PC-9 (cell line): ENCODE results near the gene KCNK2. TPM values are rescaled to one million over a fixed set of nuclear protein-coding genes. Genes with fewer than 3 reads are reported as not detected.

Experiments
- BruUV-seq: library from RNA; stranded (reverse); fragments of 400-500 nt; replicated peaks from 2 replicates; lab custom pipeline; 2021; lab: Mats Ljungman, UMichigan
- CTCF ChIA-PET: fragments of 300-600 bp; sonication (Branson Sonifier 250); formaldehyde crosslinking; loops from one replicate; lab custom pipeline; 2022; ENCODE audit warnings: antibody characterized with exemption; lab: Charles Lee
- POLR2A ChIA-PET: fragments of 300-600 bp; sonication (Branson Sonifier 250); formaldehyde crosslinking; loops from one replicate; lab custom pipeline; 2022; ENCODE audit warnings: antibody characterized with exemption; ENCODE audit not compliant: unreplicated experiment; lab: Charles Lee
- DNase-seq, 2 experiments: peaks; one replicate each; pipeline versions ENCODE4 v3.0.0 to v3.0.0-alpha.2; 2015 to 2022; ENCODE audit warnings: mixed read lengths in 1 of 2
- H2AFZ ChIP-seq: fragments of 200-600 bp; sonication (generic); 2 replicates; pipeline ENCODE4 v1.8.1; 2017; ENCODE audit warnings: antibody characterized with exemption
- H3F3A ChIP-seq: fragments of 200-600 bp; sonication (generic); 2 replicates; pipeline ENCODE4 v1.8.1; 2017; ENCODE audit warnings: antibody characterized with exemption, mild to moderate bottlenecking, low read depth; ENCODE audit not compliant: insufficient read depth
- H3K27ac ChIP-seq: fragments of 200-600 bp; sonication (generic); 2 replicates; pipeline ENCODE4 v1.6.1; 2016; ENCODE audit warnings: mixed run types
- H3K27me3 ChIP-seq: fragments of 200-600 bp; sonication (generic); 2 replicates; pipeline ENCODE4 v1.6.1; 2016; ENCODE audit warnings: low read depth, mixed run types; ENCODE audit not compliant: insufficient read depth
- H3K36me3 ChIP-seq: fragments of 200-600 bp; sonication (generic); 2 replicates; pipeline ENCODE4 v1.6.1; 2016; ENCODE audit warnings: low read depth, mixed run types
- H3K4me1 ChIP-seq: fragments of 200-600 bp; sonication (generic); replicated peaks from 2 replicates; pipeline ENCODE4 v1.6.1; 2016; ENCODE audit warnings: mixed run types; ENCODE audit not compliant: insufficient read depth
- H3K4me2 ChIP-seq: fragments of 200-600 bp; sonication (generic); 2 replicates; pipeline ENCODE4 v1.6.1; 2017; ENCODE audit warnings: mixed run types
- H3K4me3 ChIP-seq: fragments of 200-600 bp; sonication (generic); 2 replicates; pipeline ENCODE4 v1.6.1; 2016; ENCODE audit warnings: mixed run types
- H3K79me2 ChIP-seq: fragments of 200-600 bp; sonication (generic); 2 replicates; pipeline ENCODE4 v1.6.1; 2017; ENCODE audit warnings: low read depth, mixed run types
- H3K9me2 ChIP-seq: fragments of 200-600 bp; sonication (generic); 2 replicates; pipeline ENCODE4 v1.8.1; 2017; ENCODE audit warnings: mild to moderate bottlenecking; ENCODE audit not compliant: insufficient read depth
- H3K9me3 ChIP-seq: fragments of 200-600 bp; sonication (generic); 2 replicates; pipeline ENCODE4 v1.8.1; 2016; ENCODE audit warnings: low read depth; ENCODE audit not compliant: insufficient read depth
- H4K20me1 ChIP-seq: fragments of 200-600 bp; sonication (generic); 2 replicates; pipeline ENCODE4 v1.8.1; 2017; ENCODE audit not compliant: insufficient read depth
- EZH2 ChIP-seq: fragments of 200-600 bp; sonication (generic); IDR thresholded peaks from 2 replicates; pipeline ENCODE4 v1.8.0; 2017; ENCODE audit warnings: antibody characterized with exemption, low read depth
- intact Hi-C: fragments of 100-400 bp; cut with micrococcal nuclease; formaldehyde crosslinking; loops from one replicate; pipeline ENCODE4 v1.10.0; 2022; ENCODE audit not compliant: unreplicated experiment
- total RNA-seq: library from RNA; stranded (reverse); gene quantifications from 2 replicates; pipeline ENCODE4 v1.2.3, GENCODE V29; 2021
- TF ChIP-seq, protein P1 (sequence below): fragments of 200-600 bp; sonication (generic); conservative IDR thresholded peaks from 2 replicates; pipeline ENCODE4 v1.6.1; 2017; ENCODE audit warnings: mixed run types, antibody characterized with exemption, mild to moderate bottlenecking, moderate library complexity

The KCNK2 gene
- total RNA-seq, 1 experiment from 2014 or later = 0.90 TPM

DNA sequence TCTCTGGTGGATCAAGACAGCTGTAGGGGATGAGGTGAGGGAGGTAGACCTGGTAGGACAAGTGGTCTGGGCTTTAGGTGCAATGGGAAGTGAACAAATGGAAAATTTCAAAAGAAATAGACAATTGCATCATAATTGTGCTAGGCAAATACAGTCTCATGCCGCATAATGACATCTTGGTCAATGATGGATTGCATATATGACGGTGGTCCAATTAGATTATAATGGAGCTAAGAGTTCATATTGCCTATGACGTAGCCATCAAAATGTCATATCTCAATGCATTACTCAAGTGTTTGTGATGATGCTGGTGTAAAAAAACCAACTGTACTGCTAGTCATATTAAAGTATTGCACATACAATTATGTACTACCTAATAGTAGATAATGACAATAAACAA is 19.0 kb downstream of the KCNK2 start:
- CTCF ChIA-PET = no interaction called here
- no peaks in the 10 kb centered on the region for H3K36me3 ChIP-seq
- no peak for DNase-seq
- H3K4me3 ChIP-seq = no peak overlapping the region
- no TSS peak for BruUV-seq
- H3K27ac ChIP-seq = no peak overlapping the region
- POLR2A ChIA-PET = no interaction called here
- no peaks in the 10 kb centered on the region for H3K79me2 ChIP-seq
- H3K9me3 ChIP-seq = peaks cover 3% of the 10 kb centered on the region; the same call in 1 of the 2 replicates
- H3F3A ChIP-seq = no peaks in the 10 kb centered on the region
- peaks cover 9% of the 10 kb centered on the region for H3K9me2 ChIP-seq
- no peak overlapping the region for H3K4me2 ChIP-seq
- no peaks in the 10 kb centered on the region for H4K20me1 ChIP-seq
- no peak overlapping the region for H2AFZ ChIP-seq
- no peaks in the 10 kb centered on the region for H3K27me3 ChIP-seq
- H3K4me1 ChIP-seq = no peaks in the 10 kb centered on the region
- intact Hi-C loops = no loop called here
- TF ChIP-seq, protein P1, sequence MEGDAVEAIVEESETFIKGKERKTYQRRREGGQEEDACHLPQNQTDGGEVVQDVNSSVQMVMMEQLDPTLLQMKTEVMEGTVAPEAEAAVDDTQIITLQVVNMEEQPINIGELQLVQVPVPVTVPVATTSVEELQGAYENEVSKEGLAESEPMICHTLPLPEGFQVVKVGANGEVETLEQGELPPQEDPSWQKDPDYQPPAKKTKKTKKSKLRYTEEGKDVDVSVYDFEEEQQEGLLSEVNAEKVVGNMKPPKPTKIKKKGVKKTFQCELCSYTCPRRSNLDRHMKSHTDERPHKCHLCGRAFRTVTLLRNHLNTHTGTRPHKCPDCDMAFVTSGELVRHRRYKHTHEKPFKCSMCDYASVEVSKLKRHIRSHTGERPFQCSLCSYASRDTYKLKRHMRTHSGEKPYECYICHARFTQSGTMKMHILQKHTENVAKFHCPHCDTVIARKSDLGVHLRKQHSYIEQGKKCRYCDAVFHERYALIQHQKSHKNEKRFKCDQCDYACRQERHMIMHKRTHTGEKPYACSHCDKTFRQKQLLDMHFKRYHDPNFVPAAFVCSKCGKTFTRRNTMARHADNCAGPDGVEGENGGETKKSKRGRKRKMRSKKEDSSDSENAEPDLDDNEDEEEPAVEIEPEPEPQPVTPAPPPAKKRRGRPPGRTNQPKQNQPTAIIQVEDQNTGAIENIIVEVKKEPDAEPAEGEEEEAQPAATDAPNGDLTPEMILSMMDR = no peak
- no peak for TF ChIP-seq EZH2

DNA sequence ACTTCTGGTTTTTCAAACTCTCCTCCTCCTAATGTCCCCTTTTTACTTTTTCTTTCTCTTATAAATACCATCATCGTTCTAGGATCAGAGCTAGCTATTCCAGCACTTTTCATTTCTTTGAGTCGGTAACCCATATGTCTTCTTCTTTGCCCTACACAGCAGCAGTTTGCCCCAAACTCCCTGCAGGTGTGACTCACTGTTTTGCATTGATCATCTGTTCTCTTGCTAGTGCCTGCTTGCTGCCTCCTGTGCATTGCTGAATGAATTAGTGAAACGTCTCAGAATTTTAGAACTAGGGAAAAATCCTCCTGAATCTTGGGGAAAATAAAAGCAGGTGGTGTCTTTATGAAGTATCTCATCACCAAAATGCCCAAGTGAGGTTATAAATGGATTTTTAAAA is 21.7 kb downstream of the KCNK2 start:
- Histone ChIP-seq H3F3A (no peaks in the 10 kb centered on the region), H3K4me1 (no peaks in the 10 kb centered on the region), H3K4me2 (no peak overlapping the region), H3K9me2 (no peaks in the 10 kb centered on the region; the same call in 1 of the 2 replicates), H2AFZ (0 out of 2 replicates have a peak overlapping the region, but pooled peaks have one; percentile 72), H3K79me2 (no peaks in the 10 kb centered on the region), H3K9me3 (peaks cover 13% of the 10 kb centered on the region; the same call in 1 of the 2 replicates), H3K27me3 (no peaks in the 10 kb centered on the region), H3K4me3 (no peak overlapping the region), H3K36me3 (no peaks in the 10 kb centered on the region), H3K27ac (no peak overlapping the region), H4K20me1 (no peaks in the 10 kb centered on the region)
- ChIA-PET POLR2A (no interaction called here), CTCF (no interaction called here)
- BruUV-seq = no TSS peak
- DNase-seq = no peak
- intact Hi-C loops = no loop called here
- TF ChIP-seq EZH2 = no peak
- TF ChIP-seq, protein P1 = no peak

DNA sequence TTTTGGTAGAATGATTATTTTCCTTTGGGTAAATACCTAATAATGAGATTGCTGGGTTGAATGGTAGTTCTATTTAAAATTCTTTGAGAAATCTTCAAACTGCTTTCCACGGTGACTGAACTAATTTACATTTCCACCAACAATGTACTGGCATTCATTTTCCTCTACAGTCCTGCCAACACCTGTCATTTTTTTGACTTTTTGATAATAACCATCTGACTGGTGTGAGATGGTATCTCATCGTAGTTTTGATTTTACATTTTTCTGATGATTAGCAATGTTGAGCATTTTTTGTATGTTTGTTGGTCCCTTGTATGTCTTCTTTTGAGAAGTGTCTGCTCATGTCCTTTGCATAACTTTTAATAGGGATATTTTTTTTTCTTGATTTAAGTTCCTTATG is 23.5 kb downstream of the KCNK2 start:
- DNase-seq = no peak
- Histone ChIP-seq H3K4me2 (no peak overlapping the region), H3K9me2 (no peaks in the 10 kb centered on the region; the same call in 1 of the 2 replicates), H3F3A (no peaks in the 10 kb centered on the region), H4K20me1 (no peaks in the 10 kb centered on the region), H3K4me3 (no peak overlapping the region), H3K9me3 (peaks cover 13% of the 10 kb centered on the region; the same call in 1 of the 2 replicates), H3K27me3 (no peaks in the 10 kb centered on the region), H3K27ac (no peak overlapping the region), H3K79me2 (no peaks in the 10 kb centered on the region), H3K4me1 (no peaks in the 10 kb centered on the region), H2AFZ (no peak overlapping the region), H3K36me3 (no peaks in the 10 kb centered on the region)
- TF ChIP-seq, protein P1 = no peak
- TF ChIP-seq EZH2 = no peak
- ChIA-PET CTCF (no interaction called here), POLR2A (no interaction called here)
- BruUV-seq = no TSS peak
- intact Hi-C loops = no loop called here
